Measurements from ENCODE around the gene STOML2.

GRCh38 chr9:35091536-35091935 is 11.4 kb downstream of the STOML2 start:
- TF ChIP-seq POLR2A (IDR thresholded peaks at IDR 0.05) (no peak), CTCF (IDR thresholded peaks at IDR 0.05) (no peak)
